ENCODE data around the gene CRTC1. TPM values are rescaled to one million over a fixed set of nuclear protein-coding genes. Genes with fewer than 3 reads are reported as not detected.
A peak's percentile ranks its signal among the peaks of the same experiment; 100 is the strongest.
"Not testable (repeated sequence)": the region's sequence is repeated elsewhere in the genome, so short reads cannot be mapped to it uniquely, and the experiment has no call there.

The CRTC1 gene
- total RNA-seq, 2 experiments from 2014 or later: 5.1 TPM

DNA sequence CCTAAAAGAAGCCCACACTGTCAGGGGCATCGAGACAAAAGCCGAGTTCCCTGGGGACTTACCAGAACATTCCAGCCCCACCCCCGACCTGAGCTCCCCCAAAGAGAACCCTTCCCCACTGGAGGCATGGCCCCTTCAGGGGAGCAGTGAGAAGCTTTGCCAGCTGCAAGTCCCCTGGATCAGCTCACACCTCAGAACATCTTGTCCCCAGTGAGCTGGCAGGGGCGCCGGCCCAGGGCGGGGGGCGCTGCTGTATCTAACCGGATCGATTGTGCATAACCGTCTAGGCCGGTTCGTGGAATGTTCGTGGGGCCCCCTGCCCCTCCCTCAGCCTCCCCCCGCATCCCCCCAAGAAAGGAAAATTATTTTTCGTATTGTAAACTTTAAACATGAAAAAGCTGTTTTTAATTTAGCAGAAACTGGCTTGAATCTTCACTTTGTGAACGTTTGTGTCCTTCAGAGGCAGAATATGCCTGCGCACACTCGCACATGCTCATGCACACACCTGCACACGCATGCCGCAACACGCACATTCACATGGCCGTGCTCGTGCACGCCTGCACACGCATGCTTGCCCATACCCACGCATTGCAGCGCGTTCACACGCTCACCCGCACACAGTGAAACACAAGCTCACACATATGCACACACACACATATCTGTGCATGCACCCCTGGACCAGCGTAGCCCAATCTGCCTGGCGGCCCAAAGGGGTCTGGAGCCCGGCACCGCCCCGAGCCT lies 12.0 kb upstream of the CRTC1 start:
- no peak overlapping the region for H3K27ac Mint-ChIP-seq
- no peak overlapping the region for H3K4me3 Mint-ChIP-seq
- no peaks in the 10 kb centered on the region for H3K36me3 Mint-ChIP-seq
- no peaks in the 10 kb centered on the region for H3K27me3 Mint-ChIP-seq
- H3K4me1 Mint-ChIP-seq: no peaks in the 10 kb centered on the region
- H3K9me3 Mint-ChIP-seq: no peaks in the 10 kb centered on the region
- DNase-seq: no peak

DNA sequence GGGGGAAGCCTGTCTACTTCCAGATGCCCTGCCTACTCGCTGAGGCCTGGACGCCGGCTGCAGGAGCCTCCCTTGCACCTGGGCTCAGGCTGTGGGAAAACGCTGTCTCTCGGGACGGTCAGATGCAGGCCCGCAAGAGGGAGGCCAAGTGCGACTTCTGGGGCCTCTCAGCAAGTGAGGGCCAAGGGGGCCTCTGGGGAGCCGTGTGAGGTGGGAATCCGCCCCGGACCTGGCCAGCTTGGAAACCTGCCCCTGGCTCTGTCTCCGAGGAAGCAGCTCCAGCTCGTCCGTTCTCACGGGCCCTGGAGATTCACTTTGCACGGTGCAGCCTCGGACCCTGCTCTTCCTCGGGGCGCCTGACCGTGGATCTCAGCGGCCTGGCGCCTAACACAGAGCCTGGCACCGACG lies 11.4 kb upstream of the CRTC1 start:
- Mint-ChIP-seq H3K4me1 (no peaks in the 10 kb centered on the region), H3K27ac (no peak overlapping the region), H3K9me3 (no peaks in the 10 kb centered on the region), H3K4me3 (no peak overlapping the region), H3K27me3 (no peaks in the 10 kb centered on the region), H3K36me3 (no peaks in the 10 kb centered on the region)
- no peak for DNase-seq

DNA sequence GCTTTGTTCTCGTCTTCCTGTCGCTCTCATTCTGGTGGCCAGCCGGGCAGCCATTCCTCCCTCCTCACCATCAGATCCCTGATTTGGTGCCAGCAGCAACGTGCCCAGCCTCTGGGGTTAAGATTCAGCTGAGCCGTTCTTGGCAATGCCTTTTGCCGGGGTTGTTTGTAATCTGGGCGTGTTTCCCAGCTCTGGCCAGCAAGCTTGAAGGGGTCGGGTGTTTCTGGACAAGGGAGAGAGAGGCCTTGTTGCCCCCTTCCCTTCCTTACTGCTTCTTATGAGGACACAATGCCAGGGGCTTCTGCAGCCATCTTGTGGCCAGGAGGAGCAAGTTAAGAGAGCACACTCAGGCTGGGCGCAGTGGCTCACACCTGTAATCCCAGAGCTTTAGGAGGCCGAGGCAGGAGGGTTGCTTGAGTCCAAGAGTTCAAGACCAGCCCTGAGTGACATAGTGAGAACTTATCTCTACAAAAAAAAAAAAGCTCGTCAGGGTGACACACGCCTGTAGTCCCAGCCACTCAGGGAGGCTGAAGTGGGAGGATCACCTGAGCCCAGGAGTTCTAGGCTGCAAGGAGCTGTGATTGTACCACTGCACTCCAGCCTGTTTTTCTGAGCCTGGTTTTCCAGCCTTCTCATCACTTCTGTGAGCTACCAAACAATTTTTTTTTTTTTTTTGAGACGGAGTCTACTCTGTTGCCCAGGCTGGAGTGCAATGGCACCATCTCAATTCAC lies 10.7 kb upstream of the CRTC1 start:
- DNase-seq: no peak

DNA sequence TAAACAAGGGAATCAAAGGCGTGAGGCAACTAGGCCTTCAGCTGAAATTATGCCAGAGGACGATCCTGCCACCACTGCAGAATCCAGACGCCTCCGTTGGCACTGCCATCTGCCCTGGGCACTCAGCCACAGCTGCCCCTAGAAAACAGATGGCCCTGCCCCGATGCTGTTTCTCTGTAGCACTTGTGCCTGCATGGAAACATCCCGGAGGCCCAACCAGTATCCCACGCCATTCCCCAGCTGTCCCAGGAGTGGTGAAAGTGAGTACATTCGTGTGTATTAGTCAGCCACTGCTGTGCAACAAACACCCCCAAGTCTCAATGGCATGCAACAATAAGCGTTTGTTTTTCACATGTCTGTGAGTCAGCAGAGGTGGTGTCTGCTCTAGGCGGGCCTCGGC lies 8.9 kb upstream of the CRTC1 start:
- H3K27ac Mint-ChIP-seq: no peak overlapping the region
- no peak overlapping the region for H3K4me3 Mint-ChIP-seq

More for the DNA sequence above, 10.7 kb upstream of the CRTC1 start:
- Mint-ChIP-seq H3K36me3 (no peaks in the 10 kb centered on the region), H3K27me3 (no peaks in the 10 kb centered on the region), H3K9me3 (no peaks in the 10 kb centered on the region), H3K4me3 (no peak overlapping the region), H3K4me1 (no peaks in the 10 kb centered on the region), H3K27ac (no peak overlapping the region)

DNA sequence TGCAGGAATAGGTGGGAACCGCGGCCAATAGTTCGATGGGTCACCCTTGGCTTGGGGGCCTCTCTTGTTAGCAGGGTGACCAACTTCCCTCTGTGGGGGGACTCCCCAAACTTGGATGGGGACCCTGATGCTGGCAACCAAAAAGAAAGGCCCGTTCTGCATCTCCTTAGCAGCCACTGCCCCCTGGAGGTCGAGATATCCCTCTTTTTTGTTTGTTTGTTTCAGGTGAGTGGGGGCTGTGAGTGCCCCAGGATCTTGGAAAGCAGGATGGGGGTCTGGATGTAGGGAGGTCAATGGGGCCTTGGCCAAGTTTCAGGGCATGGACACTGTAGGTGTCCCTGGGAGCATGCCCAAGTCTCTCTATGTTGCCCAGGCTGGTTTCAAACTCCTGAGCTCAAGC lies 7.7 kb upstream of the CRTC1 start:
- DNase-seq: peak; percentile 20
- no peaks in the 10 kb centered on the region for H3K4me1 Mint-ChIP-seq
- H3K27ac Mint-ChIP-seq: no peak overlapping the region
- no peaks in the 10 kb centered on the region for H3K36me3 Mint-ChIP-seq
- no peak overlapping the region for H3K4me3 Mint-ChIP-seq
- no peaks in the 10 kb centered on the region for H3K9me3 Mint-ChIP-seq
- H3K27me3 Mint-ChIP-seq: no peaks in the 10 kb centered on the region

More for the DNA sequence above, 8.9 kb upstream of the CRTC1 start:
- DNase-seq: no peak
- Mint-ChIP-seq H3K9me3 (no peaks in the 10 kb centered on the region), H3K4me1 (no peaks in the 10 kb centered on the region), H3K36me3 (no peaks in the 10 kb centered on the region), H3K27me3 (no peaks in the 10 kb centered on the region)

DNA sequence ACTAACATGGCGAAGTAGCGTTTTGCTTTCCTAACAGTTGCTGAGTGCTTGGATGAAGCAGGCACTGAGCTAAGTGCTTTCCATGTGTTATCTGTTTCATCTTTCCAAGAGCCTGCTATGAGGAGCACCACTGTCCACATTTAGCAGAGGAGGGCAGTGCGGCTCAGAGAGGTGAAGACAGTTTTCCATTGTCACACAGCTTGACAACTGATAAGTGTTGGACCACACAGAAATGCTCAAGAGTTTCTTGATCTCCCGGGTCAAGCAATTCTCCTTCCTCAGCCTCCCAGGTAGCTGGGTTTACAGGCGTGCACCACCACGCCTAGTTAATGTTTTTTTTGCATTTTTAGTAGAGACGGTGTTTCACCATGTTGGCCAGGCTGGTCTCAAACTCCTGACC lies 6.8 kb upstream of the CRTC1 start:
- DNase-seq: no peak
- H3K4me1 Mint-ChIP-seq: no peaks in the 10 kb centered on the region
- H3K9me3 Mint-ChIP-seq: no peaks in the 10 kb centered on the region
- H3K36me3 Mint-ChIP-seq: no peaks in the 10 kb centered on the region
- no peaks in the 10 kb centered on the region for H3K27me3 Mint-ChIP-seq
- H3K27ac Mint-ChIP-seq: no peak overlapping the region
- H3K4me3 Mint-ChIP-seq: no peak overlapping the region

DNA sequence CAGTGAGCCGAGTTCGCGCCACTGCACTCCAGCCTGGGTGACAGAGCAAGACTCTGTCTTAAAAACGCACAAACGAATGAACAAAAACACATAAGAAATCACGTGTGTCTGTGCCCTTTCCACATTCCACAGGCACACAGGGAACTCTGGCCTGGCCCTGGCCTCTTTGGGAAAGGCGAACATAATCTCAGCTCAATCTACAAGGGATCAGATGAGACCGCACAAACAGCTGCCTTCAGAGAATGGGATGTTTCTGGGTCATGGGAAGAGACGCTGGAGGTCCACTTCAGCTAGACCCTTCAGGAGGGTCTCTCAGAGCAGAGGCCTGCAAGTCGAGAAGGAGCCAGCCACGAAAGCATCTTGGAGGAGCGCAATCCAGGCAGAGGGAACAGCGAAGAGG lies 6.3 kb upstream of the CRTC1 start:
- no peak for DNase-seq
- Mint-ChIP-seq H3K36me3 (no peaks in the 10 kb centered on the region), H3K27ac (no peak overlapping the region), H3K4me3 (no peak overlapping the region), H3K4me1 (peaks cover under 1% of the 10 kb centered on the region), H3K27me3 (no peaks in the 10 kb centered on the region), H3K9me3 (no peaks in the 10 kb centered on the region)

DNA sequence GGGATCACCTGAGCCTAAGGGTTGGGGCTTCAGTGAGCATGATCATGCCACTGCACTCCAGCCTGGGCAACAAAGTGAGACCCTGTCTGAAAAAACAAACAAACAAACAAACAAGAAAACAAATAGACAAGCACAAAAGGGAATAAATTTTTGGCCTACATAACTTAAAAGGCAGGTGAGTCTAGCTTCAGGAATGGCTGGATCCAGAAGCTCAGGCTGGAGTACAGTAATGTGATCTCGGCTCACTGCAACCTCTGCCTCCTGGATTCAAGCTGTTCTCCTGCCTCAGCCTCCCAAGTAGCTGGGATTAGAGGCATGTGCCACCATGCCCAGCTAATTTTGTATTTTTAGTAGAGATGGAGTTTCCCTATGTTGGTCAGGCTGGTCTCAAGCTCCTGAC lies 3.3 kb upstream of the CRTC1 start:
- H3K9me3 Mint-ChIP-seq, H3K4me3 Mint-ChIP-seq, H3K27ac Mint-ChIP-seq, H3K27me3 Mint-ChIP-seq, H3K36me3 Mint-ChIP-seq, DNase-seq: not testable (repeated sequence)
- H3K4me1 Mint-ChIP-seq: peaks cover 15% of the 10 kb centered on the region

DNA sequence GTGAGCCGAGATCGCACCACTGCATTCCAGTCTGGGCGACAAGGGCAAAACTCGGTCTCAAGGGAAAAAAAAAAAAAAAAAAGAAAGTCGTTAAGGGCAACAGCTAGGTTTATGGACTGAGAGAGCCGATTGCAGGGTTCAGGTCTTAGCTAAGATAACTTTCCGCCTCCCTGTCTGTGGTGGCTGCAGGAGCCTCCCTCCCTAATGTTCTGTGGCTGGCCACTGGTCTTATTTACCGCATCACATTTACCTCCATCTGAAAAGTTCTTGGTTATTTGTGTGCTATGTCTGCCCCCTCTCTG lies 722 bp upstream of the CRTC1 start:
- Mint-ChIP-seq H3K4me1 (peaks cover 21% of the 10 kb centered on the region), H3K36me3 (no peaks in the 10 kb centered on the region), H3K9me3 (no peaks in the 10 kb centered on the region), H3K27me3 (no peaks in the 10 kb centered on the region), H3K4me3 (peak overlapping the region; percentile 79), H3K27ac (peak overlapping the region; percentile 85)
- no peak for DNase-seq

DNA sequence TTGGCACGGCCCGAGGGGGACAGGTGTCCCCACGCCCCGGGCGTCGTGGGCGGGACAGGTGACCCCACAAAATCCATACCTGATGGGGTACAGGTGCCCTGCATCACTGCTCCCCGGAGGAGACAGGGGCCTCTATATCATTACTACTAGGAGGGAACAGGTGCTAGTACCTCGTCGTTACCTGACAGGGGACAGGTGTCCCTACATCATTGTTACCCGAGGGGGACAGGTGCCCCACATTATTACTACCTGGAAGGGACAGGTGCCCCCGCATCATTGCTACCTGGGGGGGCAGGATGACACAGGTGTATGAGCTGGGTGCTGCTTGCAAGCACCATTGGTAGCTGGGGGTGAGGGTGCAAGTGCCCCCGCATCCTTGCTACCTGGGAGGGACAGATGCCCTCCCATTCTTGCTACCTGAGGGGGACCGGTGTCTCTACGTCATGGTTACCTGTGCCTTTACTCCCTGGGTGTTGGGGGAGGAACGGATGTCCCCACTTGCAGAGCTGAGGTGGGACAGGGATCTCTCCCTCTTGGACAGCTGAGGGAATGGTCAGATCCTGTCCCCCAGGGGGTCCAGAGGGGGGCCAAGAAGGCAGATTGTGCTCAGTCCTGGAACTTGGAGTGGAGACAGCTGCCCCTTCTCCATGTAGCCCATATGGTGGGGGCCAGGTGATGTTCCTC lies 620 bp downstream of the CRTC1 start:
- no peaks in the 10 kb centered on the region for H3K27me3 Mint-ChIP-seq
- H3K4me1 Mint-ChIP-seq: peaks cover 21% of the 10 kb centered on the region
- no peak for DNase-seq
- H3K4me3 Mint-ChIP-seq: peak overlapping the region; percentile 69
- H3K36me3 Mint-ChIP-seq: no peaks in the 10 kb centered on the region
- H3K9me3 Mint-ChIP-seq: no peaks in the 10 kb centered on the region
- no peak overlapping the region for H3K27ac Mint-ChIP-seq

DNA sequence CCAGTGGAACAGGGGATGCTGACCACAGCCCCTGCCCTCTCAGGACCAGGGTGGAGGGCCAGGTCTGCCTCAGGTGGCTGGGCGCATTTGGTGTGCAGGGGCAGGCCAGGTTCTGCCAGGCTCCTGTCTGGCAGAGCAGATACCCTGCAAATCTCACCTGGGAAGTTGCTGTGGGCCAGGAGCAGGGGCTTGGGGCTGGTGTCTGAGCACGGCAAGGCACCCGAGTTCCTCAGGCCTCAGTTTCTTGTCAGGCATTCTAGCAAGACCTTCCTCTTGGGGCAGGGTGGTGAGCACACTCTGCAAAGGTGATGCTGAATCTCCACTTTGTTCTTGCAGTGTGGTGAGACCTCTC lies 1.1 kb downstream of the CRTC1 start:
- Mint-ChIP-seq H3K4me1 (peaks cover 21% of the 10 kb centered on the region), H3K27me3 (no peaks in the 10 kb centered on the region), H3K36me3 (no peaks in the 10 kb centered on the region), H3K9me3 (no peaks in the 10 kb centered on the region), H3K4me3 (peak overlapping the region; percentile 42), H3K27ac (no peak overlapping the region)
- no peak for DNase-seq

DNA sequence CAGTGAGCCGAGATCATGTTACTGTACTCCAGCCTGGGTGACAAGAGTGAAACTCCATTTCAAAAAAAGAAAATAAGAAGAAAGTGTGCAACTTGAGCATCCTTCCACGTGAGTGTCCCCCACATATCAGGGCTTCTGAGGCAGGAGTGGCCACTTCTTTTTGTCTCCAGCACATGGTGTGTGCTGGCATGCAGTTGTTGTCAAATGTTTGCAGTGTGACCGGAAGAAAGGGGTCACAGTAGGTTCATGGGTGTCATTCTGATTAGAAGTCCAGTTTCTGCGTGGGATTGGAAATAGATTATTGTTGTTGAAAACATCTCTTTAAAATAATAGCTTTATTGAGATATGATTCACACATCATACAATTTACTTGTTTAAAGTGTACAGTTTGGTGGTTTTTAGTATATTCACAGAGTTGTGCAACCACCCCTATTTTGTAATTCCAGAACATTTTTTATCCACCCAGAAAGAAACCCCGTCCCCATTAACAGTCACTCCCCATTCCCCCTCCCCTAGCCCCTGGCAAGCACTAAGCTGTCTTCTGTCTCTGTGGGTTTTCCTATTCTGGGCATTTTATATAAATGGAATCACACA lies 2.2 kb downstream of the CRTC1 start:
- DNase-seq: no peak
- Mint-ChIP-seq H3K27me3 (no peaks in the 10 kb centered on the region), H3K9me3 (no peaks in the 10 kb centered on the region), H3K27ac (no peak overlapping the region), H3K4me3 (no peak overlapping the region), H3K4me1 (peaks cover 25% of the 10 kb centered on the region), H3K36me3 (no peaks in the 10 kb centered on the region)

DNA sequence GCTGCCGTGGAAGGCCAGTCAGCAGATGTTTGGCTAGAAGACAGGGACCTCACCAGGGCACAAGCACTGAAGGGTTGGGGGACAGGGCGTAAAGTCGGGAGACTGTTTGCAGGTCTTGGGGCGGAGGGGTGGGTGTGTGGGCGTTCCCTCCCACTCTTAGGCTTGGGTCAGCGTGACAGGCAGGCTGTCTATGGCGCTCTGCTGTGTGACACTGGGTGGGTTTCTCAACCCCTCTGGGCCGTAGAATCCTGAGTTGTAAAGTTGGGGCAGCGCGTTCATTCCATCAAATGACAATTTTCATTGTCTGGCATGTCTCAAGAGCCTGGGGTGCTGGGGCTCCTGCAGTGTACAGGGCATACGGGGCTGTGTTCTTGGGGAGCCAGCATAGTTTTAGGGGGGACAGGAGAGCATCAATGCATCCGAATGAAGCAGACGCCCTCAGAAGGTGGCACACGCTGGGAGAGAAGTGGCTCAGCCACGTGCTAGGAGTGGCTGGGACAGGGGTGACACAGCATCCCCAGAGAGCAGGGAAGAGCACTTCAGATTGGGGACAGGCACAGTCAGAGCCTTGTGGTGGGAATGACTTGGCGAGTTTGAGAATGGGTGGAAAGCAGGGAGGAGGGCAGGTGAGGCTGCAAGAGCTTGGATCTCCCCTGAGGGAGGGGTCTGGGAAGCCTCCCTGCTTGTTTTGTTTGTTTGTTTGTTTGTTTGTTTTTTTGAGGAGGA lies 4.4 kb downstream of the CRTC1 start:
- H3K27ac Mint-ChIP-seq: no peak overlapping the region

DNA sequence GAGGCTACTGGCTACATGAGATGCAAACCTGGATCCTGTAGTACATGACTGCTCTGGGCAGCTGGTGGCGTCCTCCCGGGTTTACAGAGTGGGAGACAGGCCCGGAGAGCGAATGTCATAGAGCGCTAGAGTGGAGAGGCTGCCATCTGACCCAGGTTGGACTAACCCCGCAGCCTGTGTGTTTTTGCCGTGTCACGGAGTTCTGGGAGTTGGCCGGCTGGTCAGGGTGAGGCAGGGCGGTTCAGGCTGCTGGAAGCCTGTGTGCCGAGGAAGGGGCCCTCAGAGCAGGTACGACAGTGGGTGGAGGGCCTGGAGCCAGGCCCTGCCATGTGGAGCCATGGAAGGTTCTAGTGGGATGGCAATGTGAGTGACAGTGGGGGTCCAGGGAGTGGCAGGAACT lies 12.5 kb downstream of the CRTC1 start:
- no peak for DNase-seq
- Mint-ChIP-seq H3K36me3 (no peaks in the 10 kb centered on the region), H3K9me3 (no peaks in the 10 kb centered on the region), H3K4me3 (no peak overlapping the region), H3K4me1 (peaks cover 27% of the 10 kb centered on the region), H3K27ac (no peak overlapping the region), H3K27me3 (no peaks in the 10 kb centered on the region)

More for the DNA sequence above, 4.4 kb downstream of the CRTC1 start:
- Mint-ChIP-seq H3K27me3 (no peaks in the 10 kb centered on the region), H3K36me3 (no peaks in the 10 kb centered on the region), H3K9me3 (no peaks in the 10 kb centered on the region), H3K4me1 (peaks cover 21% of the 10 kb centered on the region), H3K4me3 (no peak overlapping the region)
- DNase-seq: no peak

DNA sequence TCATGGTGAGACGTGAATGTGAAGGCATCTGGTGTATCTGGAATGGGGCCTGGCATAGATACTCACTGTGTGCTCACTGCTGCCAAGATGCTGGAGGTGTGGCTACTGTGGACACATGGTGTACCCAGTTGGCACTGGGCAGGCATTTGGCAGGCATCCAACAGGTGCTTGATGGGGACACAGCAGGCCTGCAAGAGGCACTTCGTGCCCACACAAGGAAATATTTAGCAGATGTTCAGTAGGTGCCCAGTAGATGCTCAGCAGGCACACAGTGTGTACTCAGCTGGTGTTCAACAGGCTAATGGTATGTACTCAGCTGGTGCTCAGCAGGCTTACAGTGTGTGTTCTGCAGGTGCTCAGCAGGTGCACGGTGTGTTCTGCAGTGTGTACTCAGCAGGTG lies 14.2 kb downstream of the CRTC1 start:
- Mint-ChIP-seq H3K27me3 (no peaks in the 10 kb centered on the region), H3K4me3 (no peak overlapping the region), H3K9me3 (no peaks in the 10 kb centered on the region), H3K4me1 (peaks cover 31% of the 10 kb centered on the region), H3K36me3 (no peaks in the 10 kb centered on the region), H3K27ac (no peak overlapping the region)
- DNase-seq: no peak
